ENCODE data around the gene ART5. TPM values are rescaled to one million over a fixed set of nuclear protein-coding genes. Genes with fewer than 3 reads are reported as not detected.
A peak's percentile ranks its signal among the peaks of the same experiment; 100 is the strongest.

The ART5 gene
- total and polyA plus RNA-seq, 2 of the 4 experiments (the other 2 are of a cell fraction): not detected

DNA sequence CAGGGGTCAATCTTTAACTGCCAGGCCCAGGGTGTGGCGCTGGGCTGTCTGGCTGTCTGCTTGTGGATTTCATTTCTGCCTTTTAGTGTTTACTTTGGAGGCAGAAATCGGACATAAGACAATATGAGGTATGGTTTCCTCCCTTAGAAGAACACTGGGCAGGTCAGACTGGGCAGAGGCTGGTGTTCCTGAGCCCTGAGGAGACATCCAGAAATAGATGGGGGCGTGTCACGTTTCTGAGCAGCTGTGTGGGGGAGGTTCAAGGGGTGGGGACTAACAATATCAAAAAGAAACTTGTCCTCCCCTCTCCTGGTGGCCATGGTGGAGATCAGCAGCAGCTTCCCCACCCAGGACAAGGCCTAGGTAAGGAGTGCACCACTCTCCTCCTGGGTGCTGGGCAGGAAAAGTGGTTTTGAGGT, 3.0 kb upstream of the ART5 start, which contains the start of gene ART1:
ART1 (plus strand) TSS at position 312 of the 419 bp plus-strand sequence. CDS start 14,086 bp downstream, outside the sequence.
- in situ Hi-C loops (cut with MboI; ENCODE audit: low sequenced_read_pairs): no loop called here
- Histone ChIP-seq H4K20me1 (ENCODE audit: insufficient read depth, low read length) (no peaks in the 10 kb centered on the region), H2BK20ac (ENCODE audit: low read depth, low read length) (no peak within 1 kb of the TSS), H3K23ac (ENCODE audit: low read depth, low read length) (no peak within 1 kb of the TSS), H3K18ac (ENCODE audit: low read depth, low read length) (no peak within 1 kb of the TSS), H2BK15ac (ENCODE audit: low read depth, low read length) (no peak within 1 kb of the TSS), H4K91ac (ENCODE audit: insufficient read depth, low read depth, low read length) (no peak within 1 kb of the TSS), H3K9me1 (ENCODE audit: insufficient read depth, low read length) (no peaks in the 10 kb centered on the region), H3K14ac (replicated peaks; ENCODE audit: low read depth, low read length) (no peak within 1 kb of the TSS), H3K9ac (ENCODE audit: low read depth, low read length) (no peak within 1 kb of the TSS), H2BK5ac (ENCODE audit: low read depth, low read length, poor library complexity, severe bottlenecking) (no peak within 1 kb of the TSS), H2AK5ac (ENCODE audit: low read depth, low read length) (no peak within 1 kb of the TSS), H3K4ac (ENCODE audit: low read depth, low read length) (no peak within 1 kb of the TSS), H4K8ac (ENCODE audit: low read depth in 2 of 2, low read length in 2 of 2) (no peak within 1 kb of the TSS), H3K27ac (ENCODE audit: insufficient read depth, low read length) (no peak within 1 kb of the TSS), H3K36me3 (ENCODE audit: control insufficient read depth, insufficient read depth, low read length) (no peaks in the 10 kb centered on the region), H2AK9ac (replicated peaks; ENCODE audit: low read depth, low read length, poor library complexity) (no peak within 1 kb of the TSS), H3K56ac (ENCODE audit: extremely low read depth, insufficient read depth, low read length) (no peak within 1 kb of the TSS), H2BK120ac (ENCODE audit: low read depth, low read length) (no peak within 1 kb of the TSS), H3K4me1 (ENCODE audit: control insufficient read depth, insufficient read depth, low read length) (peaks cover 3% of the 10 kb centered on the region), H3K27me3 (ENCODE audit: control insufficient read depth, insufficient read depth, low read length) (peaks cover 44% of the 10 kb centered on the region), H3K79me1 (ENCODE audit: low read depth in 1 of 2, low read length in 2 of 2) (no peaks in the 10 kb centered on the region), H3K9me3 (ENCODE audit: control insufficient read depth, insufficient read depth, low read length) (no peaks in the 10 kb centered on the region), H2AFZ (replicated peaks; ENCODE audit: low read length, poor library complexity) (peak within 1 kb of the TSS; percentile 2), H3K4me3 (ENCODE audit: insufficient read depth, low read depth, low read length) (no peak within 1 kb of the TSS), H3K4me2 (ENCODE audit: low read depth, low read length) (no peak within 1 kb of the TSS), H4K5ac (ENCODE audit: low read depth, low read length) (no peak within 1 kb of the TSS)
- TF ChIP-seq MAZ (IDR thresholded peaks at IDR 0.05; ENCODE audit: borderline replicate concordance, low read depth, low read length): no peak
- TF ChIP-seq RFX5 (IDR thresholded peaks at IDR 0.05; ENCODE audit: low read depth, low read length): no peak
- TF ChIP-seq, protein P1, sequence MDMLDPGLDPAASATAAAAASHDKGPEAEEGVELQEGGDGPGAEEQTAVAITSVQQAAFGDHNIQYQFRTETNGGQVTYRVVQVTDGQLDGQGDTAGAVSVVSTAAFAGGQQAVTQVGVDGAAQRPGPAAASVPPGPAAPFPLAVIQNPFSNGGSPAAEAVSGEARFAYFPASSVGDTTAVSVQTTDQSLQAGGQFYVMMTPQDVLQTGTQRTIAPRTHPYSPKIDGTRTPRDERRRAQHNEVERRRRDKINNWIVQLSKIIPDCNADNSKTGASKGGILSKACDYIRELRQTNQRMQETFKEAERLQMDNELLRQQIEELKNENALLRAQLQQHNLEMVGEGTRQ (IDR thresholded peaks at IDR 0.05; ENCODE audit: low read depth, low read length): no peak
- TF ChIP-seq MXI1 (IDR thresholded peaks at IDR 0.05; ENCODE audit: borderline replicate concordance, low read depth, low read length): no peak
- no peak for TF ChIP-seq ELK1 (IDR thresholded peaks at IDR 0.05; ENCODE audit: borderline replicate concordance, low read depth, low read length)
- no peak for TF ChIP-seq SMC3 (IDR thresholded peaks at IDR 0.05; ENCODE audit: low read depth, low read length)
- TF ChIP-seq CEBPB (IDR thresholded peaks at IDR 0.05; ENCODE audit: low read depth, low read length): no peak
- TF ChIP-seq, protein P2, sequence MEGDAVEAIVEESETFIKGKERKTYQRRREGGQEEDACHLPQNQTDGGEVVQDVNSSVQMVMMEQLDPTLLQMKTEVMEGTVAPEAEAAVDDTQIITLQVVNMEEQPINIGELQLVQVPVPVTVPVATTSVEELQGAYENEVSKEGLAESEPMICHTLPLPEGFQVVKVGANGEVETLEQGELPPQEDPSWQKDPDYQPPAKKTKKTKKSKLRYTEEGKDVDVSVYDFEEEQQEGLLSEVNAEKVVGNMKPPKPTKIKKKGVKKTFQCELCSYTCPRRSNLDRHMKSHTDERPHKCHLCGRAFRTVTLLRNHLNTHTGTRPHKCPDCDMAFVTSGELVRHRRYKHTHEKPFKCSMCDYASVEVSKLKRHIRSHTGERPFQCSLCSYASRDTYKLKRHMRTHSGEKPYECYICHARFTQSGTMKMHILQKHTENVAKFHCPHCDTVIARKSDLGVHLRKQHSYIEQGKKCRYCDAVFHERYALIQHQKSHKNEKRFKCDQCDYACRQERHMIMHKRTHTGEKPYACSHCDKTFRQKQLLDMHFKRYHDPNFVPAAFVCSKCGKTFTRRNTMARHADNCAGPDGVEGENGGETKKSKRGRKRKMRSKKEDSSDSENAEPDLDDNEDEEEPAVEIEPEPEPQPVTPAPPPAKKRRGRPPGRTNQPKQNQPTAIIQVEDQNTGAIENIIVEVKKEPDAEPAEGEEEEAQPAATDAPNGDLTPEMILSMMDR (conservative IDR thresholded peaks at IDR 0.05; ENCODE audit: low read depth, low read length): no peak
- TF ChIP-seq CHD1 (IDR thresholded peaks at IDR 0.05; ENCODE audit: low read depth, low read length): no peak
- no peak for TF ChIP-seq NFE2L2 (IDR thresholded peaks at IDR 0.05; ENCODE audit: low read depth, low read length)
- no peak for TF ChIP-seq RAD21 (IDR thresholded peaks at IDR 0.05; ENCODE audit: low read length)
- no peak for TF ChIP-seq BHLHE40 (IDR thresholded peaks at IDR 0.05; ENCODE audit: low read depth, low read length)
- TF ChIP-seq FOS (IDR thresholded peaks at IDR 0.05; ENCODE audit: low read depth, low read length): no peak
- no peak for ATAC-seq (ENCODE audit: low read depth)
- WGBS, 2 experiments (ENCODE audit: extremely low coverage in 2 of 2, insufficient read length in 1 of 2): 100% methylated on average over 1 of the region's 4 CpGs; no CpG with 5 or more reads in 1 of the 2 experiments
- POLR2A ChIA-PET (ENCODE audit: unreplicated experiment): no interaction called here
- dilution Hi-C loops (cut with HindIII; ENCODE audit: low sequenced_read_pairs, unreplicated experiment): no loop called here
- CTCF ChIA-PET: no interaction called here
- intact Hi-C loops (cut with micrococcal nuclease): no loop called here
- BruUV-seq (replicated peaks): no TSS peak
- DNase-seq: no peak
